Subcutaneous abdominal adipose tissue (tissue), 5 donors: Measurements from ENCODE around the gene LRRC55.

Experiments
- H3K27ac ChIP-seq: one replicate; pipeline ENCODE4 v1.7.0; 2013; ENCODE audit warnings: low read depth, mild to moderate bottlenecking, inconsistent platforms, low read length, moderate library complexity
- H3K27me3 ChIP-seq, 5 donors: one replicate each; pipeline ENCODE4 v1.7.0; 2013; ENCODE audit warnings: low read length in 5 of 5, inconsistent platforms in 1 of 5; ENCODE audit not compliant: control insufficient read depth in 5 of 5, insufficient read depth in 4 of 5
- H3K36me3 ChIP-seq, 5 donors: one replicate each; pipeline ENCODE4 v1.7.0; 2013; ENCODE audit warnings: low read length in 5 of 5; ENCODE audit not compliant: control insufficient read depth in 5 of 5, insufficient read depth in 5 of 5
- H3K4me1 ChIP-seq, 5 donors: one replicate each; pipeline ENCODE4 v1.7.0; 2013; ENCODE audit warnings: low read length in 5 of 5, mild to moderate bottlenecking in 3 of 5, moderate library complexity in 1 of 5; ENCODE audit not compliant: control insufficient read depth in 5 of 5, insufficient read depth in 5 of 5
- H3K4me3 ChIP-seq, 5 donors: one replicate each; pipeline ENCODE4 v1.7.0; 2013; ENCODE audit warnings: low read length in 5 of 5, low read depth in 1 of 5
- H3K9ac ChIP-seq, 5 donors: one replicate each; pipeline ENCODE4 v1.7.0; 2013; ENCODE audit warnings: low read length in 5 of 5, mild to moderate bottlenecking in 4 of 5, moderate library complexity in 3 of 5
- H3K9me3 ChIP-seq, 5 donors: one replicate each; pipeline ENCODE4 v1.7.0; 2013; ENCODE audit warnings: low read length in 5 of 5; ENCODE audit not compliant: control insufficient read depth in 5 of 5
- donor health status: healthy.
- donor health status: healthy.
- donor health status: healthy.
- donor health status: healthy.
- donor health status: healthy.

The LRRC55 gene

GRCh38 chr11:57148621-57149020, 33.1 kb upstream of the LRRC55 start:
- no peaks in the 10 kb centered on the region for H3K9me3 ChIP-seq
- no peaks in the 10 kb centered on the region for H3K36me3 ChIP-seq
- H3K9ac ChIP-seq: no peak overlapping the region
- peaks cover 0 to 18% (median 16%) of the 10 kb centered on the region in 5 donors for H3K4me1 ChIP-seq
- no peak overlapping the region for H3K4me3 ChIP-seq
- H3K27ac ChIP-seq: no peak overlapping the region
- H3K27me3 ChIP-seq: peaks cover 0 to 2% (median 0%) of the 10 kb centered on the region in 5 donors

- no peaks in the 10 kb centered on the region for H3K27me3 ChIP-seq
- no peaks in the 10 kb centered on the region for H3K9me3 ChIP-seq
- no peaks in the 10 kb centered on the region for H3K36me3 ChIP-seq
- no peak overlapping the region for H3K4me3 ChIP-seq
- H3K4me1 ChIP-seq: peaks cover 0 to 32% (median 27%) of the 10 kb centered on the region in 5 donors
- H3K27ac ChIP-seq: no peak overlapping the region
- no peak overlapping the region for H3K9ac ChIP-seq
Observed at GRCh38 chr11:57150454-57150917, 31.3 kb upstream of the LRRC55 start.

- no peaks in the 10 kb centered on the region for H3K9me3 ChIP-seq
- no peak overlapping the region for H3K9ac ChIP-seq
- H3K27ac ChIP-seq: no peak overlapping the region
- H3K4me3 ChIP-seq: no peak overlapping the region
- H3K27me3 ChIP-seq: no peaks in the 10 kb centered on the region
- H3K36me3 ChIP-seq: no peaks in the 10 kb centered on the region
- H3K4me1 ChIP-seq: peaks cover 0 to 36% (median 30%) of the 10 kb centered on the region in 5 donors
Observed at GRCh38 chr11:57152134-57152533, 29.6 kb upstream of the LRRC55 start.

GRCh38 chr11:57153448-57153847, 28.3 kb upstream of the LRRC55 start:
- Histone ChIP-seq H3K4me3 (no peak overlapping the region), H3K9ac (no peak overlapping the region), H3K4me1 (peaks cover 0 to 36% (median 30%) of the 10 kb centered on the region in 5 donors), H3K27ac (no peak overlapping the region), H3K9me3 (no peaks in the 10 kb centered on the region), H3K36me3 (no peaks in the 10 kb centered on the region), H3K27me3 (no peaks in the 10 kb centered on the region)

GRCh38 chr11:57154739-57155138, 27.0 kb upstream of the LRRC55 start:
- Histone ChIP-seq H3K27me3 (no peaks in the 10 kb centered on the region), H3K36me3 (no peaks in the 10 kb centered on the region), H3K4me3 (no peak overlapping the region), H3K9me3 (no peaks in the 10 kb centered on the region), H3K9ac (no peak overlapping the region), H3K27ac (peak overlapping the region; percentile 32), H3K4me1 (peaks cover 0 to 33% (median 23%) of the 10 kb centered on the region in 5 donors)

GRCh38 chr11:57155400-57155799, 26.4 kb upstream of the LRRC55 start:
- Histone ChIP-seq H3K9ac (no peak overlapping the region), H3K4me1 (peaks cover 0 to 33% (median 21%) of the 10 kb centered on the region in 5 donors), H3K9me3 (no peaks in the 10 kb centered on the region), H3K27ac (no peak overlapping the region), H3K36me3 (no peaks in the 10 kb centered on the region), H3K4me3 (no peak overlapping the region), H3K27me3 (no peaks in the 10 kb centered on the region)

- H3K4me3 ChIP-seq: no peak overlapping the region
- no peaks in the 10 kb centered on the region for H3K27me3 ChIP-seq
- H3K27ac ChIP-seq: no peak overlapping the region
- H3K4me1 ChIP-seq: peaks cover 0 to 28% (median 17%) of the 10 kb centered on the region in 5 donors
- H3K9ac ChIP-seq: no peak overlapping the region
- no peaks in the 10 kb centered on the region for H3K36me3 ChIP-seq
- no peaks in the 10 kb centered on the region for H3K9me3 ChIP-seq
Observed at GRCh38 chr11:57155838-57156607, 25.7 kb upstream of the LRRC55 start.

- H3K4me3 ChIP-seq: no peak overlapping the region
- H3K9ac ChIP-seq: no peak overlapping the region
- no peaks in the 10 kb centered on the region for H3K27me3 ChIP-seq
- no peaks in the 10 kb centered on the region for H3K36me3 ChIP-seq
- peaks cover 0 to 32% (median 17%) of the 10 kb centered on the region in 5 donors for H3K4me1 ChIP-seq
- H3K9me3 ChIP-seq: no peaks in the 10 kb centered on the region
- H3K27ac ChIP-seq: no peak overlapping the region
Observed at GRCh38 chr11:57156928-57157327, 24.8 kb upstream of the LRRC55 start.

- peaks cover 0 to 32% (median 17%) of the 10 kb centered on the region in 5 donors for H3K4me1 ChIP-seq
- no peak overlapping the region for H3K4me3 ChIP-seq
- H3K36me3 ChIP-seq: no peaks in the 10 kb centered on the region
- no peaks in the 10 kb centered on the region for H3K9me3 ChIP-seq
- no peak overlapping the region for H3K27ac ChIP-seq
- no peaks in the 10 kb centered on the region for H3K27me3 ChIP-seq
- no peak overlapping the region for H3K9ac ChIP-seq
Observed at GRCh38 chr11:57157624-57158023, 24.1 kb upstream of the LRRC55 start.

GRCh38 chr11:57158180-57158579, 23.6 kb upstream of the LRRC55 start:
- H3K4me1 ChIP-seq: peaks cover 0 to 32% (median 17%) of the 10 kb centered on the region in 5 donors
- no peaks in the 10 kb centered on the region for H3K9me3 ChIP-seq
- no peak overlapping the region for H3K4me3 ChIP-seq
- no peak overlapping the region for H3K27ac ChIP-seq
- H3K36me3 ChIP-seq: no peaks in the 10 kb centered on the region
- no peak overlapping the region for H3K9ac ChIP-seq
- H3K27me3 ChIP-seq: no peaks in the 10 kb centered on the region
